ENCODE data around the gene CARMIL1. TPM values are rescaled to one million over a fixed set of nuclear protein-coding genes. Genes with fewer than 3 reads are reported as not detected.
A peak's percentile ranks its signal among the peaks of the same experiment; 100 is the strongest.
"Not testable (repeated sequence)": the region's sequence is repeated elsewhere in the genome, so short reads cannot be mapped to it uniquely, and the experiment has no call there.

Gene CARMIL1
- total RNA-seq, 1 experiment from 2014 or later: 16.0 TPM

DNA sequence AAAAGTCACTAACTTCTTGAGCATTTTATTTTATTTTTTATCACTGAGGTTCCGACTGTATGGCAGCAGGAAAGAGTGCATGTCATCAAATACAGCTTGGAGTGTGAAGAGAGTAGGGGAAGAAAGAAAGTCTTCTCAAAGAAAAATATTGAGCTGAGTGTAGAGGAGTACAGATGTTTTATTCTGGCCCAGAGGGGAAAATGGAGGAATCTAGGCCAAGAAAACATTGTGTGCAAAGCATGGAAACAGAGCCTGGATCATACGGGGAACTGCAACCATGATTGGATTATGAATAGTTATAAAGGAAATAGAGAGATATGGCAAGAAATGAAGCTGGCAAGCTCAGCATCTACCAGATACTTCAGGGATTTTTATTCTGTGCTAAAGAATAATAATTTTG, 268.6 kb downstream of the CARMIL1 start:
- in situ Hi-C loops (cut with HindIII; ENCODE audit: low pct_unique_long_range_greater_than_20kb, low sequenced_read_pairs): no loop called here

DNA sequence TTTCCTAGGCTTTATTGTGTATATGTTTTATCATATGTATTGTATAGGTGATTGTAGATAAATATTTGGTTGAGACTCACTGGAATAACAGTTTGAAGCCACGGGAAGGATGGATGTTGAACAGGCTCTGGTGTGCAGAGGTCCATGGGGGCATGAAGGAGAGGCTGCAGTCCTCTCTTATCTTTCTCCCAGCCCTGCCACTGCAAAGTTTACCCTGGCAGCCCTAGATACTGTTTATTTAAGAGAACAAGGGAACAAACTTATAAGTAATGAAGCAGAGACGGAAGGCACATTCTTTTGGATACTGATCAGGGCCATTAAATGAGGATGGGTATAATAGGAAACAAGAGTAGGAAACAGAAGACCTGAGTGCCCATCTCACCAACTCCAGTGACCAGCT, 269.3 kb downstream of the CARMIL1 start:
- DNase-seq (ENCODE audit: low read depth): no peak
- in situ Hi-C loops (cut with HindIII; ENCODE audit: low pct_unique_long_range_greater_than_20kb, low sequenced_read_pairs): no loop called here

More for the DNA sequence above, 268.6 kb downstream of the CARMIL1 start:
- DNase-seq (ENCODE audit: low read depth): no peak

DNA sequence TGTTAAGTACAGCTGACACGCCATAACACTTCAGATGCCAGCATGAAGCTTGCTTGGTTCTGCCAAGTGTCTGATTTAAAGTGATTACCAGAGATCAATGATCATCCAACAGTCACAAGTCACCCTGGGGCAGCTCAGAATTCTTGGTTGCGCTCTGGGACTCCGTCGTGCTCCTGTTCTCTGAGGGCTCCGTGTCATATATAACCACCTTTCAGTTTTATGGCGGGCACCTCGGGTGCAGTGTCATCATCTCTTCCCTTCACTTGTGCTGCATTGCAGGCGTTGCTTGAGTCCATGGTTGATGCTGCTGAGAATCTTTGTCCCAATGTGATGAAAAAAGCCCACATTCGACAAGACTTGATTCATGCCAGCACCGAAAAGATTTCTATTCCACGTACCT, 271.5 kb downstream of the CARMIL1 start:
- DNase-seq (ENCODE audit: low read depth): no peak
- in situ Hi-C loops (cut with HindIII; ENCODE audit: low pct_unique_long_range_greater_than_20kb, low sequenced_read_pairs): no loop called here

DNA sequence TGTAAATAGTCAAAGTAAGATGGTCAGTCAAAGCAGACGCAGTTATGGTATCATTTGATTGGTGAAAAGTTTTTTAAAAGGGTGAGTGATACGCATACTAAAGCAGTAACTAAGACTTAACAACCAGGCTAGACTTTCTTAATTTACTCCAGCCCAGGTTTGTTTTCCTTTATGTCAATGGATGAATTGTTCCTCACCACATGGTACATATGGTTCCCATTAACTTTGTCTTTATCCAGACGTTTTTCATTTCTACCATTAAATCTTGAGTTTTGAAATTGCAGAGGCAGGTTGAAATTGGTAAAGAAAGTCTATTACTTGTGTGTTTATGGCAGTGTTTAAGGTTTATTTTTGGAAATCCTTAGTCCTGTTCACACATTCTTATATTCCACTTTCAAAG, 274.3 kb downstream of the CARMIL1 start:
- in situ Hi-C loops (cut with HindIII; ENCODE audit: low pct_unique_long_range_greater_than_20kb, low sequenced_read_pairs): no loop called here
- no peak for DNase-seq (ENCODE audit: low read depth)

DNA sequence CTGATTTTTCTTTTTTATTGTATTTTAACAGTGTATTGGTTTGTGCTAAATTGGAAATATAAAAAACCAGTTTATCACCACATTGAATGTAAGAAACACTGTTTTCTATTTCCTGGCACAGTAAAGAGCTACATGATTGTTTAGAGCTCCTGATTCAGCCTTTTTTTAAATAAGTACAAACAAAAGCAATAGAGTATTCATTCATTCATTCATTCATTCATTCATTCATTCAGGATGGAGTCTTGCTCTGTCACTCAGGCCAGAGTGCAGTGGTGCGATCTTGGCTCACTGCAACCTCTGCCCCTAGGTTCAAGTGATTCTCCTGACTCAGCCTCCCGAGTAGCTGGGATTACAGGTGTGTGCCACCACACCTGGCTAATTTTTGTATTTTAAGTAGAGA, 276.0 kb downstream of the CARMIL1 start:
- no peak for DNase-seq (ENCODE audit: low read depth)
- in situ Hi-C loops (cut with HindIII; ENCODE audit: low pct_unique_long_range_greater_than_20kb, low sequenced_read_pairs): no loop called here

DNA sequence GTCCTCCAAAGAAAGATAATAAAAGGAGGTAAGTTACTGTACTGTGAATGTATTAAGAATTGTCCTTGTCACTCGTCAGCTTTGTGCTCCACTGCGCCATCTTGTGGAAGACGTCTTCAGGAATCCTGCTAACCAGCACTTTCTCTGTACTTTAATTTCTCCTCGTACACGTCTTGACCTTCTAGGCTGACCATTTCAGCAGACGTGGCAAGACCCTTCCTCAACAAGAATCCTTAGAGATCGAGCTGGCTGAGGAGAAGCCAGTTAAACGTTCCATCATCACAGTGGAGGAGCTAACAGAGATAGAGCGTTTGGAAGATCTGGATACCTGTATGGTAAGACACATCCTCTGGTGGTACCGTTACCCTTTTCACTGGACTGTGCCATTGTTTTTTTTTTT, 277.3 kb downstream of the CARMIL1 start:
- in situ Hi-C loops (cut with HindIII; ENCODE audit: low pct_unique_long_range_greater_than_20kb, low sequenced_read_pairs): no loop called here
- DNase-seq (ENCODE audit: low read depth): peak; percentile 49

DNA sequence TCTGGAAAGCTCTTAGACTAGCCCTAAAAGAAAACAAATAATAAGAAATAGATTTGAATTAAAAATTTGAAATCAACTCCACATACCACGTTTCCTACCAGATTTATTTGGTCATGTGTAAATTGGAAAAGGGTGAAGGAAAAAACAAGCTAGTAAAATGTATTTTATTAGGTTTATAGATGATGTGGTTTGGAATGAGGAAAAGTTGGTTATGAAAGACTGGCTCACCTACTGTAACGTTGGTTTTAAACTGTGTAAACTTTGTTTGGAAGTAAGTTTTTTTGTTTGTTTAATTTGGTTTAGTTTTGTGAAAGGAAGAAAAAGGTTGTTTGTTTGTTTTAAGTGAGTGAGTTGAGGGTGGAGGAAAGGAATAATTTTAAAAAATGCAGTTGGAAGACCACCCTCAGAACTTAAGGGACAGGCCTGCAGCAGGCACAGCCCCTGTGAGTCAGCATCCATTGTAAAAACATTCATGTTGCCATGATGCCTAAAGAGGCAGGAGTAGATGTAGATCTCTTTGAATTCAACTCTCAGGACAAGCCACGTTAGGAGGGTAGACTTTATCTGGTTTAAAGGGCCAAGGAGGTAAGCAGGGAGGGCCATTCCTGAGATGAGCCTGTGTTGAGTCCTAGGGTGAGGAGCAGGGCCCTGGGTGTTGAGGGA, 279.1 kb downstream of the CARMIL1 start:
- in situ Hi-C loops (cut with HindIII; ENCODE audit: low pct_unique_long_range_greater_than_20kb, low sequenced_read_pairs): no loop called here

DNA sequence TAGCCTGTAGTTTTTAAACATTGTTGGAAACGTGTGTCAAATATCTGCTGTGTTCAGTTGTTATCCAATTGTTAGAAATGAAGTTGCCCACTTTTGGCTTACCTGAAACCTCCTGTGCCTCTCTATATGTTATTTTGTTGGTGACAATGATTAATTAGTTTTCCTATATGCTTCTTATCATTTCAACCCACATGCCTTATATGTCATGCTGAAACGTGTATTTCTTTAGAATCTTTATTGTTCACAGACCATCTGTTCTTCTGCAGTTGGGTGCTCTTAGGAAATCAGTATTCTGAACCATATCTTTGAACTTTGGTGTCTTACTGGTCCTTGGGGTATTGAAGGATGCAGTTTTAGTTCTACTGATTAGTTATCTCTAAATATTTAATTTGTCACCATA, 281.7 kb downstream of the CARMIL1 start:
- no peak for DNase-seq (ENCODE audit: low read depth)
- in situ Hi-C loops (cut with HindIII; ENCODE audit: low pct_unique_long_range_greater_than_20kb, low sequenced_read_pairs): no loop called here

More for the DNA sequence above, 279.1 kb downstream of the CARMIL1 start:
- DNase-seq (ENCODE audit: low read depth): no peak

DNA sequence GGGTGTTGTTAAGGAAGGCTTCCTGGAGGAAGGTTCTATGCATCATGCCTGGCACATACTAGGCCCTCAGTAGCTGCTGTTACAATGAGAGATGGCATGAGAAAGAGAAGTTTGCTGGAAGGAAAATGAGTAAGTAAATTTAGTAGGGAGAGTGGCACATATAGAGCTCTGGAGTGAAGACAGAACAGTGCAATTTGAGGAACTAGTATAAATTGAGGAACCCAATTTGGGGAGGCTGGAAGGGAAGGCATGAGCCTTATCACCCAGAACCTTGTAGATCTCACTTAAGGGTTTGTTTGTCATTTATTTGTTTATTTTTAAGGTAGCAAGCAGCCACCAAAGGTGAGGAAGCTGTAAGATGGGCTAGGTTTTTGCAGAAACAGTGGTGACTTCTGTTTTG, 285.8 kb downstream of the CARMIL1 start:
- DNase-seq (ENCODE audit: low read depth): no peak
- in situ Hi-C loops (cut with HindIII; ENCODE audit: low pct_unique_long_range_greater_than_20kb, low sequenced_read_pairs): no loop called here

DNA sequence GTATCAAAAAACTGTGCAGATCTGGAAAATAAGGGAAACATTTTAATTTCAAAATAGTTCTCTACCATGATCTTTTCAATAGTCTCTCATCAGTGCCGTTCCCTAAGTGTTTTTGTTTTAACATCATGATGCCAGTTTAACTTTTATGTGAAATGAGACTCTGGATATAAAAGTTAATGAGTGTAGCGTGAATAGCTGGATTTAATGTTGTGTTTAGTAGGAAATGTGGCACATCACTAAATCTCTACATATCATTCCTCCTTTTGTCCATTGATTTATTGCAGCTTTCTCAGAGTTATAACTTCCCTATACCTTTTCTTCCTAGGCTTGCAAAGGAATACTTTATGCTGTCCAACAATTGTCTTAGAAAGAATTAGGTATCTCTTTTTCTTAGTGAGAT, 291.4 kb downstream of the CARMIL1 start:
- in situ Hi-C loops (cut with HindIII; ENCODE audit: low pct_unique_long_range_greater_than_20kb, low sequenced_read_pairs): no loop called here
- no peak for DNase-seq (ENCODE audit: low read depth)

DNA sequence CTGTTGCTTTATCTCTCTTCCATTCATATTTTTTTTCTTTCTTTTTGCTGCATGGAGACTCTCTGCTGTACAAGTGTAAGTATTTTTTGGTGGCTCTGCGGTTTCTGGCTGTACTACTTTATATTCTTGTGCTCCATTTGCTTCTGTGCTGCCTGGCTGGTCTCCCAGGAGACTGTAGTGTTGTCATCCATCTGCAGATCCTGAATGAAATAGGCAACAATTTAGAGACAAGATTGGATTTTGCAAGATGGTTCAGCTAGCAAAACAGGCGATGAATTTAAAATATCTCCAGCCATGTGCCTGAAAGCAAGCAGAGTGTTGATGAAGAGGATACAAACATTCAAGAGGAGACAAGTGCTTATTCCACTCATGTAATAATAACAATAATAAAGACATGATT, 297.7 kb downstream of the CARMIL1 start:
- in situ Hi-C loops (cut with HindIII; ENCODE audit: low pct_unique_long_range_greater_than_20kb, low sequenced_read_pairs): no loop called here
- DNase-seq (ENCODE audit: low read depth): no peak

DNA sequence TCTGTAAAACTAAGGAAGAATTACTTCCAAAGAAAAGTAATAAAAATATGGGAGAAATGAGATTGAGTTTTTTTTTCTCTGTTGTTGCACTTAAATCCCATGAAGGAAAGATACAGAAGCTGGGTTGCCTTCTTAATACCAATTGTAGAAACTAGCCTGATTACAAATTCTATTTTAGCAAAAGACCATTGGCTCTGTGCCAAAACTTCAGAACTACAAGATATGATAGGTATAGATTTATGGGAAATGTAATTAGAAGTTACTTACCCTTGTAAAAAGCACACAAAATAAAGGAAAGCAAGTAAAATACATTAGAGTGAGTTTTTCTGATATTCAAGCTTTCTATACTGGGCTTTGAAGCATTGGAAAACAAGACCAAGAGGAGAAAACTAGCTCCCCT, 299.4 kb downstream of the CARMIL1 start:
- DNase-seq (ENCODE audit: low read depth): no peak
- in situ Hi-C loops (cut with HindIII; ENCODE audit: low pct_unique_long_range_greater_than_20kb, low sequenced_read_pairs): no loop called here

DNA sequence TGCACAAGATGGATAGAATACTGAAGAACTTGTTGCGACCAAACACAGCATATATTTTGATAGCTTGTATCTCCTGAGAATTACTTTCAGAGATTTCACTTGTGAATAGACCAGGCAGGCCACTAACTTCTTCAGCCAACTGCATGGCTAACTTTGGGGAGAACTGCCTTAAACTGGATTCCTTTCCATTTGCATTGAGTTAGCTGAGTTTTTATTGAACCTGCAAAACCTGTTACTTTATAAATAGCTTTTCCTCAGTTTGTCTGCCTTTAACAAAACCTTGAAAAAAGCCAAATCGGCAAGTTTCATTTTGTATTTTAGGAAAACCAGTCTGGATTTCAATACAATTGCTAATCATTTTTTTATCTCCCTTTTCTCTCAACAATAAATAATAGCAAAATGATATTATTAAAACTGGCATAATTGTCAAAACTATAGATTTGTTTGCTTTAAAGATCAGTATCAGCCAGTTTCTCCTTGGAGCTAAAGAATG, 300.3 kb downstream of the CARMIL1 start:
- no peak for DNase-seq (ENCODE audit: low read depth)
- in situ Hi-C loops (cut with HindIII; ENCODE audit: low pct_unique_long_range_greater_than_20kb, low sequenced_read_pairs): no loop called here

DNA sequence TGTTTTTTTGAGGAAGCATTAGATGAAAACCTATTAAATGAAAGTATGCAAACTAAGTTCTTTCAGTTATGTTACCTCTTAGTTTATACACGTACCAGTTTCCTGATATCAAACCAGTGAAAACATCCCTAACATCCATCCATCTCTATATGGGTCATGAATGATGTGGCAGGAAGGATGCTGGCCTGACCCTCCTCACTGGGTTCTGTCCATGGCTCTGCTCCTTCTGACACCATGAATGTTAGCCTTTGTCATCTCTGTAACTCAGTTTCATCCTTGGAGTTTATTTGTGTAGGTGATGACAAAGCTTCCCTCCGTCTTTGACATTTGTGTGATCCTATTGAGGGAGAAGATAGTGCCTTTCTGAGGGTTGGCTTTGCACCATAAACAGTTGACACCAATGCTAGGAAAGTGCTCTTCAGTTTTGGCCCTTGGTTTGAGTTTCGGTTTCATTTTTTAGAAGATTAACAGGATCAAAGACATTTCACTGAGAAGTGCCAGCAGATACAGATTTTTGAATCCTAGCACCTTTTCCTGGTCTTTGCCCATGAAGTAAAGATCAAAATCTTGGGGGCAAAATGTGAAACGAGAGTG, 300.8 kb downstream of the CARMIL1 start:
- no peak for DNase-seq (ENCODE audit: low read depth)
- in situ Hi-C loops (cut with HindIII; ENCODE audit: low pct_unique_long_range_greater_than_20kb, low sequenced_read_pairs): no loop called here

DNA sequence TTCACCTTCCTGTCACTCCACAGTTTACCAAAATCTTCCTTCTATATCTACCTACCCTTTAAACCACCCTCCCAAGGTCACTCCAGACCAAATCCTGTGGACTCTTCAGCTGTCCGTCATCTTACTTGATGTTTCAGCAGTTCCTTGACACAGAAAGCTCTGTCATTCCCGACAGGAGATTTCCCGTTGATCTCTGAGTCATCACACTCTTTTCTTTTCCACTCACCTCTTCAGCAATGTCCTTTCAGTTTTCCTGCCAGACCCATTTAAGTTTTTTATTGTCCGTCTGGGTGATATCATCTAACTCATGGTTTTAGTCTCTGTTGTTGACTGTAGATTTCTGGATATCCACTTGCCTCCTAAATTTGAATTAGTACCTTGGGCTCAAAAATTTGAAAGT, 302.9 kb downstream of the CARMIL1 start:
- DNase-seq (ENCODE audit: low read depth): no peak

DNA sequence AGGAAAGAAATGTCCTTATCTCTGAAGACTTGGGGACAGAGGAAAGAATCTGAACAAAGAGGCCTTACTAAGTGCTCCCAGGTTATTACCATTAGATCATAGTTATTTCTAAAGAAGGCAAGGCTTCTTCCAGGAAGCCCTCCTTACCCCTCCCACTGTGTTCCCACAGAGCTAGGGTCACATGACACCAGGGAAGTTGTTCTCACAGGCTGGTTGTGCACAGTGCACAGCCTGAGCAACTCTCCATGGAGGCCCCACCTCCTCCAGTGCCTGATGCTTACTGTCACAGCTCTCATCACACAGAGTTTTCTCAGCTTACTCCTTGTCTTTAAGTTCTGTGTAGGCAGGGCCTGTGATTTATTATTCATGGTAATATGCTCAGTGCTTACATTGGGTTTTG, 303.9 kb downstream of the CARMIL1 start:
- in situ Hi-C loops (cut with HindIII; ENCODE audit: low pct_unique_long_range_greater_than_20kb, low sequenced_read_pairs): no loop called here
- no peak for DNase-seq (ENCODE audit: low read depth)

More for the DNA sequence above, 302.9 kb downstream of the CARMIL1 start:
- in situ Hi-C loops (cut with HindIII; ENCODE audit: low pct_unique_long_range_greater_than_20kb, low sequenced_read_pairs): no loop called here

DNA sequence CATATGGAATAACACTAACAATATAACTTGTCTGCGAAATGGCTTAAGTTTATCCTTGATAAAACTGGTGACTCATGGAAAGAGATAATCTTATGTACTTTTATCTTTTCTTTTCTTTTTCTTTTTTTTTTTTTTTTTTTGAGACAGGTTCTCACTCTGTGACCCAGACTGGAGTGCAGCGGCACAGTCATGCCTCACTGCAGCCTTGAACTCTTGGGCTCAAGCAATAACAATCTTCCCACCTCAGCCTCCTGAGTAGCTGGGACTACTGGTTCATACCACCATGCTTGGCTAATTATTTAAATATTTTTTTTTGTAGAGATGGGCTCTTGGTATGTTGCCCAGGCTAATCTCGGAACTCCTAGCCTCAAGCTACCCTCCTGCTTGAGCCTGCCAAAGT, 304.7 kb downstream of the CARMIL1 start:
- in situ Hi-C loops (cut with HindIII; ENCODE audit: low pct_unique_long_range_greater_than_20kb, low sequenced_read_pairs): no loop called here

DNA sequence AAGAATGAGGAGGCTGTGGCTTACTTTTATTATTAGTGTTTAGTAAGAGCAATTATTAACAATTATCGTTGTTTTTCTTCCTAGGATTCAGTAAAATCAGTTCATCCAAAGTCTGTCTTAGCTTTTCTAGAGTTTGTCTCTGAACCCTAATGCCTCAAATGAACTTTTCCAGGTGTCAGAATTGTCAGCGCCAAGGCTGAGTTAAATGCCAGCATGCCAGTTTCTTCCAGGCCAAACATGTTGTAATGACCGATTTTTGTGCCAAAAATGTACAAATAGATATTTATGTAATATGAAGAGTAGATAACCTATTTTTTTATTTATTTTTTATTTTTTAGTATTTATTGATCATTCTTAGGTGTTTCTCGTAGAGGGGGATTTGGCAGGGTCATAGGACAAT, 306.1 kb downstream of the CARMIL1 start:
- DNase-seq (ENCODE audit: low read depth): no peak
- in situ Hi-C loops (cut with HindIII; ENCODE audit: low pct_unique_long_range_greater_than_20kb, low sequenced_read_pairs): no loop called here

More for the DNA sequence above, 304.7 kb downstream of the CARMIL1 start:
- no peak for DNase-seq (ENCODE audit: low read depth)

DNA sequence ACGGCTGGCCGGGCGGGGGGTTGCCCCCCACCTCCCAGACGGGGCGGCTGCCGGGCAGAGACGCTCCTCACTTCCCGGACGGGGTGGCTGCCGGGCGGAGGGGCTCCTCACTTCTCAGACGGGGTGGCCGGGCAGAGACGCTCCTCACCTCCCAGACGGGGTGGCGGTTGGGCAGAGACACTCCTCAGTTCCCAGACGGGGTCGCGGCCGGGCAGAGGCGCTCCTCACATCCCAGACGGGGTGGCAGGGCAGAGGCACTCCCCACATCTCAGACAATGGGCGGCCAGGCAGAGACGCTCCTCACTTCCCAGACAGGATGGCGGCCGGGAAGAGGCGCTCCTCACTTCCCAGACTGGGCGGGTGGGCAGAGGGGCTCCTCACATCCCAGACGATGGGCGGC, 306.9 kb downstream of the CARMIL1 start:
- DNase-seq (ENCODE audit: low read depth); in situ Hi-C loops (cut with HindIII; ENCODE audit: low pct_unique_long_range_greater_than_20kb, low sequenced_read_pairs): not testable (repeated sequence)

DNA sequence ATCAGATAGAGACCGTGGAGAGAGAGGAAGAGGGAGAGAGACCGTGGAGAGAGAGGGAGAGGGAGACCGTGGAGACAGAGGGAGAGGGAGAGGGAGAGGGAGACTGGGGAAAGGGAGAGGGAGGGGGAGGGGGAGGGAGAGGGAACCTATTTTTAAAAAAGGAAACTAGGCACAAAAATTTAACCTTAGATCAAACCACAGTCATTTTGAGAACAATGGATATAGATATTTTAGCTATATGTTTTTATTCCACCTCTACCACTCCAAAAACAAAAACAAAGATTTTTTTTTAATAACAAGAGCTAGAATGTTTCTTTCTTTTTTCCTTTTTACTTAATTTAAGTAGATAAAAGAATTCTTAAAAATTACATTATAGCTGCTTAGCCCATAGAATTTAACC, 307.8 kb downstream of the CARMIL1 start:
- in situ Hi-C loops (cut with HindIII; ENCODE audit: low pct_unique_long_range_greater_than_20kb, low sequenced_read_pairs): no loop called here
- no peak for DNase-seq (ENCODE audit: low read depth)

Measured in Caki2 (cell line).